Body of pancreas (tissue), 4 donors: ENCODE measurements around the gene CILP.

ENCODE experiments used
- POLR2A ChIP-seq, 3 donors: fragments of 450-650 bp; IDR thresholded peaks; one replicate each; pipeline ENCODE4 v1.6.1; 2016; ENCODE audit warnings: antibody characterized with exemption in 3 of 3, mild to moderate bottlenecking in 2 of 3
- TF ChIP-seq, protein P1 (sequence below), 7 experiments: fragments of 450-650 bp in 4 of 7; fragments of 200-600 bp in 3 of 7; sonication (generic) in 3 of 7; IDR thresholded peaks; one replicate each; pipeline ENCODE4 v1.5.1; 2016 to 2019; ENCODE audit warnings: antibody characterized with exemption in 7 of 7

DNA sequence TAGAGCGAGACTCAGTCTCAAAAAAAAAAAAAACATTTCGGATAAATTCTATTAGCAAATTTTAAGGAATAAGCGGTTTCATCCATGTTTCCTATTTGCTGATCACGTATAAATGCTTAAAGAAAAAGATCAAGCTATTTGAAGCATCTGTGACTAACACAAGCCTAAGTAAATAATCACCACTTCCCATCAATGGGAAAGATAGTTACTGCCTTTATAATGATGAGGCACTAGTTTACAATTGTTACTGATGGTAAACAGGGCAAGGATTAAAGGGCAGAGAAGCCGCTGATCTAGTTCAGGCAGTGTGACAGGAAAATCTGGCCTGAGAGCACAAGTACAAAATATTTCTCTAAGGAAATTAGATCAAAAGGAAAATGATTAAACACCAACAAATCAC, 39.8 kb downstream of the CILP start:
- TF ChIP-seq, protein P1, sequence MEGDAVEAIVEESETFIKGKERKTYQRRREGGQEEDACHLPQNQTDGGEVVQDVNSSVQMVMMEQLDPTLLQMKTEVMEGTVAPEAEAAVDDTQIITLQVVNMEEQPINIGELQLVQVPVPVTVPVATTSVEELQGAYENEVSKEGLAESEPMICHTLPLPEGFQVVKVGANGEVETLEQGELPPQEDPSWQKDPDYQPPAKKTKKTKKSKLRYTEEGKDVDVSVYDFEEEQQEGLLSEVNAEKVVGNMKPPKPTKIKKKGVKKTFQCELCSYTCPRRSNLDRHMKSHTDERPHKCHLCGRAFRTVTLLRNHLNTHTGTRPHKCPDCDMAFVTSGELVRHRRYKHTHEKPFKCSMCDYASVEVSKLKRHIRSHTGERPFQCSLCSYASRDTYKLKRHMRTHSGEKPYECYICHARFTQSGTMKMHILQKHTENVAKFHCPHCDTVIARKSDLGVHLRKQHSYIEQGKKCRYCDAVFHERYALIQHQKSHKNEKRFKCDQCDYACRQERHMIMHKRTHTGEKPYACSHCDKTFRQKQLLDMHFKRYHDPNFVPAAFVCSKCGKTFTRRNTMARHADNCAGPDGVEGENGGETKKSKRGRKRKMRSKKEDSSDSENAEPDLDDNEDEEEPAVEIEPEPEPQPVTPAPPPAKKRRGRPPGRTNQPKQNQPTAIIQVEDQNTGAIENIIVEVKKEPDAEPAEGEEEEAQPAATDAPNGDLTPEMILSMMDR (IDR thresholded peaks at IDR 0.05), result no peak
- no peak for TF ChIP-seq POLR2A (IDR thresholded peaks at IDR 0.05)
